Tibial nerve (tissue), 4 donors: Measurements from ENCODE around the gene KDM5B.
"Not testable (repeated sequence)": the region's sequence is repeated elsewhere in the genome, so short reads cannot be mapped to it uniquely, and the experiment has no call there.

Source experiments
- CTCF ChIP-seq, 5 experiments: fragments of 200-600 bp in 3 of 5; fragments of 450-650 bp in 2 of 5; sonication (generic) in 3 of 5; IDR thresholded peaks; one replicate each; pipeline ENCODE4 v1.5.1; 2016 to 2019; ENCODE audit warnings: antibody characterized with exemption in 5 of 5, mild to moderate bottlenecking in 3 of 5, moderate library complexity in 2 of 5
- EP300 ChIP-seq, 2 donors: sonication (generic); formaldehyde crosslinking; IDR thresholded peaks; one replicate each; pipeline ENCODE4 v1.6.1; 2017; ENCODE audit warnings: antibody characterized with exemption in 2 of 2, mild to moderate bottlenecking in 1 of 2

- TF ChIP-seq CTCF, EP300 (IDR thresholded peaks at IDR 0.05): not testable (repeated sequence)
These were observed 13.3 kb downstream of the KDM5B start for GRCh38 chr1:202794931-202795330.
